H1 (cell line): ENCODE results near the gene ELP4. TPM values are rescaled to one million over a fixed set of nuclear protein-coding genes. Genes with fewer than 3 reads are reported as not detected.

ENCODE experiments used
- CTCF ChIA-PET: fragments of 300-600 bp; sonication (Branson Sonifier 250); formaldehyde crosslinking; loops from one replicate; lab custom pipeline; 2021; ENCODE audit not compliant: partially characterized antibody; lab: Charles Lee
- POLR2A ChIA-PET: fragments of 300-600 bp; sonication (Branson Sonifier 250); formaldehyde crosslinking; loops from one replicate; lab custom pipeline; 2021; ENCODE audit warnings: inconsistent platforms; ENCODE audit not compliant: partially characterized antibody; lab: Charles Lee
- DNase-seq, 2 experiments: peaks; one replicate each; pipeline versions ENCODE4 v3.0.0 to v3.0.0-alpha.2; 2010 to 2022; ENCODE audit warnings: low spot score in 2 of 2, low read depth in 1 of 2, mixed read lengths in 1 of 2
- FAIRE-seq: peaks from 2 replicates; lab custom pipeline; 2011; peaks lifted over from hg19 to GRCh38; lab: Jason Lieb, UNC
- H2AFZ ChIP-seq: 2 replicates; pipeline ENCODE4 v1.8.1; 2012; ENCODE audit warnings: low read length, inconsistent platforms
- H2AK5ac ChIP-seq: 2 replicates; pipeline ENCODE4 v1.6.1; 2013; ENCODE audit warnings: low read depth, low read length
- H2BK120ac ChIP-seq: replicated peaks from 2 replicates; pipeline ENCODE3; 2013; ENCODE audit warnings: low read depth, low read length, inconsistent platforms
- H2BK12ac ChIP-seq: 2 replicates; pipeline ENCODE4 v1.6.1; 2013; ENCODE audit warnings: low read depth, low read length
- H2BK15ac ChIP-seq: 2 replicates; pipeline ENCODE4 v1.6.1; 2013; ENCODE audit warnings: low read length
- H2BK20ac ChIP-seq: 2 replicates; pipeline ENCODE4 v1.6.1; 2013; ENCODE audit warnings: low read length
- H2BK5ac ChIP-seq: 2 replicates; pipeline ENCODE4 v1.6.1; 2013; ENCODE audit warnings: low read depth, low read length
- H3K14ac ChIP-seq: 2 replicates; pipeline ENCODE4 v1.6.1; 2013; ENCODE audit warnings: inconsistent platforms; ENCODE audit not compliant: insufficient read length
- H3K18ac ChIP-seq: 2 replicates; pipeline ENCODE4 v1.6.1; 2013; ENCODE audit warnings: low read length; ENCODE audit errors: extremely low read depth
- H3K23ac ChIP-seq: 2 replicates; pipeline ENCODE4 v1.6.1; 2013; ENCODE audit warnings: inconsistent platforms; ENCODE audit not compliant: insufficient read length
- H3K23me2 ChIP-seq: 2 replicates; pipeline ENCODE4 v1.6.1; 2013; ENCODE audit warnings: low read depth, low read length
- H3K27ac ChIP-seq: 2 replicates; pipeline ENCODE4 v1.6.1; 2011; ENCODE audit warnings: low read depth, low read length, inconsistent platforms
- H3K27me3 ChIP-seq, 4 experiments: replicated peaks in 1 of 4; 1 replicate in 1 of 4; 2 replicates in 3 of 4; pipeline versions ENCODE4 v1.6.1 to v1.8.1; 2011 to 2013; ENCODE audit warnings: low read length in 3 of 4, mild to moderate bottlenecking in 3 of 4, inconsistent platforms in 2 of 4, mixed read lengths in 2 of 4, moderate library complexity in 1 of 4; ENCODE audit not compliant: control insufficient read depth in 3 of 4, insufficient read depth in 3 of 4; ENCODE audit errors: extremely low read depth in 1 of 4
- H3K36me3 ChIP-seq, 4 experiments: 2 replicates each; pipeline versions ENCODE4 v1.6.1 to v1.8.1; 2011 to 2013; ENCODE audit warnings: mild to moderate bottlenecking in 4 of 4, low read length in 3 of 4, moderate library complexity in 2 of 4, control low read depth in 1 of 4, inconsistent platforms in 1 of 4; ENCODE audit not compliant: insufficient read depth in 4 of 4, control insufficient read depth in 2 of 4
- H3K4ac ChIP-seq: replicated peaks from 2 replicates; pipeline ENCODE3; 2013; ENCODE audit warnings: low read length, low read depth, mixed read lengths, inconsistent platforms; ENCODE audit not compliant: insufficient read length
- H3K4me1 ChIP-seq, 4 experiments: replicated peaks in 1 of 4; 1 replicate in 1 of 4; 2 replicates in 3 of 4; pipeline versions ENCODE4 v1.6.1 to v1.8.1; 2011 to 2013; ENCODE audit warnings: low read length in 3 of 4, inconsistent platforms in 2 of 4, mixed read lengths in 1 of 4; ENCODE audit not compliant: insufficient read depth in 4 of 4, control insufficient read depth in 3 of 4
- H3K4me2 ChIP-seq, 2 experiments: 2 replicates each; pipeline versions ENCODE4 v1.6.1 to v1.8.1; 2011 to 2013; ENCODE audit warnings: low read depth in 2 of 2, low read length in 2 of 2, control low read depth in 1 of 2, inconsistent platforms in 1 of 2, mild to moderate bottlenecking in 1 of 2; ENCODE audit not compliant: insufficient read depth in 1 of 2
- H3K4me3 ChIP-seq, 4 experiments: fragments of 200-600, 300-600 bp in 1 of 4; sonication (generic), shearing (Covaris generic), sonication (Bioruptor Twin) in 1 of 4; 2 replicates each; pipeline versions ENCODE4 v1.5.1 to v1.8.1; 2011 to 2016; ENCODE audit warnings: low read length in 4 of 4, low read depth in 3 of 4, control low read depth in 2 of 4, inconsistent platforms in 2 of 4, mild to moderate bottlenecking in 2 of 4, mixed read lengths in 1 of 4, moderate library complexity in 1 of 4; ENCODE audit not compliant: insufficient read depth in 2 of 4; ENCODE audit errors: extremely low read depth in 1 of 4
- H3K56ac ChIP-seq: replicated peaks from 2 replicates; pipeline ENCODE3; 2013; ENCODE audit warnings: low read depth, mild to moderate bottlenecking, mixed read lengths, low read length, inconsistent platforms; ENCODE audit not compliant: insufficient read length
- H3K79me1 ChIP-seq: 2 replicates; pipeline ENCODE4 v1.6.1; 2013; ENCODE audit warnings: low read depth, low read length, control low read depth
- H3K79me2 ChIP-seq, 2 experiments: 2 replicates each; pipeline versions ENCODE4 v1.6.1 to v1.8.1; 2012 to 2013; ENCODE audit warnings: low read length in 2 of 2, mild to moderate bottlenecking in 2 of 2, inconsistent platforms in 1 of 2; ENCODE audit not compliant: insufficient read depth in 2 of 2, control insufficient read depth in 1 of 2
- H3K9ac ChIP-seq, 4 experiments: replicated peaks in 1 of 4; 1 replicate in 1 of 4; 2 replicates in 3 of 4; pipeline versions ENCODE4 v1.6.1 to v1.8.1; 2011 to 2013; ENCODE audit warnings: low read depth in 3 of 4, low read length in 3 of 4, control low read depth in 2 of 4, mild to moderate bottlenecking in 2 of 4, moderate library complexity in 2 of 4, inconsistent platforms in 1 of 4; ENCODE audit errors: extremely low read depth in 1 of 4
- H3K9me3 ChIP-seq, 2 experiments: 2 replicates each; pipeline versions ENCODE4 v1.6.1 to v1.8.1; 2012 to 2013; ENCODE audit warnings: mild to moderate bottlenecking in 2 of 2, moderate library complexity in 2 of 2, control low read depth in 1 of 2, inconsistent platforms in 1 of 2, low read depth in 1 of 2, low read length in 1 of 2, mixed read lengths in 1 of 2; ENCODE audit not compliant: insufficient read depth in 2 of 2
- H4K20me1 ChIP-seq, 2 experiments: replicated peaks in 1 of 2; 2 replicates each; pipeline versions ENCODE3 to v1.8.1; 2011 to 2013; ENCODE audit warnings: inconsistent platforms in 2 of 2, low read length in 2 of 2, mild to moderate bottlenecking in 1 of 2; ENCODE audit not compliant: insufficient read depth in 2 of 2, control insufficient read depth in 1 of 2
- H4K5ac ChIP-seq: 2 replicates; pipeline ENCODE4 v1.6.1; 2013; ENCODE audit warnings: low read length, low read depth, mixed read lengths, inconsistent platforms; ENCODE audit not compliant: insufficient read length
- H4K8ac ChIP-seq: 2 replicates; pipeline ENCODE4 v1.8.0; 2013; ENCODE audit warnings: mild to moderate bottlenecking, moderate library complexity, low read length, inconsistent platforms; ENCODE audit not compliant: insufficient read depth; ENCODE audit errors: extremely low read depth
- H4K91ac ChIP-seq: replicated peaks from 2 replicates; pipeline ENCODE3; 2013; ENCODE audit warnings: low read length, mixed read lengths, inconsistent platforms; ENCODE audit not compliant: insufficient read length
- CBX5 ChIP-seq: fragments of 300-800, 300-1000 bp; sonication (generic); IDR thresholded peaks from 2 replicates; pipeline ENCODE4 v1.7.1; 2016; ENCODE audit warnings: antibody characterized with exemption, low read length, low read depth
- CHD1 ChIP-seq: IDR thresholded peaks from 2 replicates; pipeline ENCODE4 v1.6.1; 2012; ENCODE audit warnings: low read depth, low read length, improper control_type of control experiment
- KDM5A ChIP-seq: fragments of 200-600 bp; IDR thresholded peaks from 2 replicates; pipeline ENCODE4 v1.7.1; 2012; ENCODE audit warnings: mild to moderate bottlenecking, low read length, inconsistent platforms, mixed read lengths
- POU5F1 ChIP-seq: IDR thresholded peaks from 2 replicates; pipeline ENCODE4 v1.6.1; 2011; ENCODE audit warnings: low read depth, mild to moderate bottlenecking, low read length, moderate library complexity
- SP1 ChIP-seq: IDR thresholded peaks from 2 replicates; pipeline ENCODE4 v1.6.1; 2011; ENCODE audit warnings: low read depth, low read length
- TAF1 ChIP-seq: IDR thresholded peaks from 2 replicates; pipeline ENCODE4 v1.6.1; 2011; ENCODE audit warnings: mild to moderate bottlenecking, low read depth, low read length
- TBP ChIP-seq: IDR thresholded peaks from 2 replicates; pipeline ENCODE4 v1.6.1; 2011; ENCODE audit warnings: low read depth, low read length, improper control_type of control experiment
- WGBS, 2 experiments: shearing (Covaris generic) in 1 of 2; methylation state at CpG; one replicate each; pipeline versions ENCODE4 v1.1.6 to v1.1.7; 2013 to 2015; ENCODE audit warnings: low lambda C conversion rate in 2 of 2, mixed read lengths in 2 of 2, inconsistent platforms in 1 of 2, low coverage in 1 of 2, missing lambda C conversion rate in 1 of 2; ENCODE audit not compliant: insufficient replicate concordance in 2 of 2, insufficient coverage in 1 of 2, insufficient read length in 1 of 2; ENCODE audit errors: extremely low coverage in 1 of 2, missing lambda C conversion rate in 1 of 2; 5-methylcytosine and 5-hydroxymethylcytosine counted together
- polyA plus RNA-seq, 7 experiments: library from polyadenylated mRNA; depleted of rRNA in 3 of 7; stranded (reverse) in 5 of 7; unstranded in 2 of 7; fragments of >200 nt in 5 of 7; fragments of 200-250 nt in 2 of 7; gene quantifications; 1 replicate in 5 of 7; 2 replicates in 1 of 7; 4 replicates in 1 of 7; pipeline versions ENCODE4 v1.2.1 to v1.2.3, GENCODE V29; 2011 to 2013; ENCODE audit warnings: missing spikeins in 2 of 7, mixed read lengths in 2 of 7
- total RNA-seq: library from RNA; stranded (reverse); fragmentation: NEBNext Ultra II Directional; extraction: Animal tissue kit (Norgen Biotek cat#: 25700); gene quantifications from 2 replicates; pipeline ENCODE4 v1.2.1, GENCODE V29; 2021

ELP4 gene
- total and polyA plus RNA-seq, 2 of the 8 experiments (the other 6 are each of a cell fraction or from before 2014, with no cell fraction given): 14.0 to 18.6 TPM

- Histone ChIP-seq H2BK5ac (no peak overlapping the region), H3K4ac (no peak overlapping the region), H3K79me1 (no peaks in the 10 kb centered on the region), H4K91ac (no peak overlapping the region), H3K4me2 (no peak overlapping the region), H2AK5ac (no peak overlapping the region), H3K79me2 (no peaks in the 10 kb centered on the region), H3K4me1 (no peaks in the 10 kb centered on the region), H2AFZ (no peak overlapping the region), H4K8ac (no peak overlapping the region), H4K20me1 (no peaks in the 10 kb centered on the region), H2BK12ac (no peak overlapping the region), H2BK15ac (no peak overlapping the region), H3K4me3 (no peak overlapping the region), H3K56ac (no peak overlapping the region), H3K9me3 (no peaks in the 10 kb centered on the region), H3K27ac (no peak overlapping the region), H3K9ac (no peak overlapping the region), H2BK120ac (no peak overlapping the region), H4K5ac (no peak overlapping the region), H3K23ac (no peak overlapping the region), H3K14ac (no peak overlapping the region), H3K27me3 (no peaks in the 10 kb centered on the region), H2BK20ac (no peak overlapping the region), H3K36me3 (no peaks in the 10 kb centered on the region), H3K23me2 (no peaks in the 10 kb centered on the region), H3K18ac (no peak overlapping the region)
- DNase-seq (no peak), FAIRE-seq (no peak)
- ChIA-PET POLR2A (no interaction called here), CTCF (interaction anchor here (0.6 kb wide), 1 partner anchor 529 kb away, joined by 3 read pairs; no protein-coding TSS in a partner anchor)
- no peak for TF ChIP-seq KDM5A
- TF ChIP-seq POU5F1: no peak
- no peak for TF ChIP-seq TBP
- no peak for TF ChIP-seq SP1
- TF ChIP-seq TAF1: no peak
- no peak for TF ChIP-seq CBX5
- TF ChIP-seq CHD1: no peak
- WGBS, 2 experiments: 43% methylated on average over 1 of the region's 1 CpG; no CpG with 5 or more reads in 1 of the 2 experiments
These were observed 193.4 kb downstream of the ELP4 start for GRCh38 chr11:31702966-31703365.
